PFSK-1 (cell line): ENCODE measurements around the gene CHST15.

Experiments
- FOXP2 ChIP-seq: optimal IDR thresholded peaks from 2 replicates; pipeline ENCODE3; 2011; ENCODE audit warnings: borderline replicate concordance, control low read depth, inconsistent platforms; ENCODE audit not compliant: insufficient read depth; ENCODE audit errors: extremely low read length, extremely low read depth
- POLR2AphosphoS5 ChIP-seq: IDR thresholded peaks from 2 replicates; pipeline ENCODE4 v1.6.1; 2012; ENCODE audit warnings: low read depth, mild to moderate bottlenecking, control low read depth, low read length, moderate library complexity
- REST ChIP-seq, 2 experiments: IDR thresholded peaks; 2 replicates each; pipeline versions ENCODE4 v1.6.1 to v1.8.0; 2011 to 2012; ENCODE audit warnings: low read depth in 2 of 2, low read length in 2 of 2, control low read depth in 1 of 2, inconsistent platforms in 1 of 2, mild to moderate bottlenecking in 1 of 2, moderate library complexity in 1 of 2; ENCODE audit not compliant: insufficient read depth in 1 of 2
- SIN3A ChIP-seq: IDR thresholded peaks from 2 replicates; pipeline ENCODE4 v1.6.1; 2012; ENCODE audit warnings: mild to moderate bottlenecking, low read length, moderate library complexity, borderline replicate concordance; ENCODE audit not compliant: insufficient read depth
- TAF1 ChIP-seq: IDR thresholded peaks from 2 replicates; pipeline ENCODE4 v1.6.1; 2012; ENCODE audit warnings: low read length, control low read depth, borderline replicate concordance; ENCODE audit not compliant: insufficient read depth

- no peak for TF ChIP-seq REST (IDR thresholded peaks at IDR 0.05; ENCODE audit: insufficient read depth in 1 of 2, low read depth in 2 of 2, low read length in 2 of 2)
- TF ChIP-seq POLR2AphosphoS5, result no peak
- TF ChIP-seq TAF1, result no peak
- no peak for TF ChIP-seq FOXP2
- no peak for TF ChIP-seq SIN3A
Observed at GRCh38 chr10:123991611-123992570, 101.5 kb downstream of the CHST15 start.
